Occipital lobe (tissue), 2 donors: ENCODE data around the gene TAB3. TPM values are rescaled to one million over a fixed set of nuclear protein-coding genes. Genes with fewer than 3 reads are reported as not detected.
"Not testable (repeated sequence)": the region's sequence is repeated elsewhere in the genome, so short reads cannot be mapped to it uniquely, and the experiment has no call there.

ENCODE experiments used
- DNase-seq: peaks from one replicate; lab custom pipeline; 2025; lab: John Stamatoyannopoulos, UW
- total RNA-seq: library from RNA; depleted of rRNA; stranded (reverse); fragments of >200 nt; gene quantifications from one replicate; pipeline ENCODE4 v1.2.3, GENCODE V29; 2014

TAB3 gene
- total RNA-seq, 1 donor from 2014 or later = 24.6 TPM

GRCh38 chrX:30819080-30819479 is 70.0 kb downstream of the TAB3 start:
- DNase-seq = no peak

GRCh38 chrX:30816079-30816478 is 73.0 kb downstream of the TAB3 start:
- no peak for DNase-seq

GRCh38 chrX:30814978-30815377 is 74.1 kb downstream of the TAB3 start:
- DNase-seq = no peak

DNA sequence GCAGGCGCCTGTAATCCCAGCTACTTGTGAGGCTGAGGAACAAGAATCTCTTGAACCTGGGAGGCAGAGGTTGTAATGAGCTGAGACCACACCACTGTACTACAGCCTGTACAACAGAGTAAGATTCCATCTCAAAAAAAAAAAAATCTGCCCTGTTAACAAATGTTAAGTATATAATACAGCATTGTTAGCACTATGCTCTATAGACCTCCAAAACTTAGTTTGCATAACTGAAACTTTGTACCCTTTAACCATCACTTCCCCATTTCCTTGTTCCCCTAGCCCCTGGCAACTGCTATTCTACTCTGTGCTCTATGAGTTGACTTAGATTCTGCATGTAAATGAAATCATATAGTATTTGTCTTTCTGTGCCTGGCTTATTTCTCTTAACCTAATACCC is 76.7 kb downstream of the TAB3 start:
- no peak for DNase-seq

DNA sequence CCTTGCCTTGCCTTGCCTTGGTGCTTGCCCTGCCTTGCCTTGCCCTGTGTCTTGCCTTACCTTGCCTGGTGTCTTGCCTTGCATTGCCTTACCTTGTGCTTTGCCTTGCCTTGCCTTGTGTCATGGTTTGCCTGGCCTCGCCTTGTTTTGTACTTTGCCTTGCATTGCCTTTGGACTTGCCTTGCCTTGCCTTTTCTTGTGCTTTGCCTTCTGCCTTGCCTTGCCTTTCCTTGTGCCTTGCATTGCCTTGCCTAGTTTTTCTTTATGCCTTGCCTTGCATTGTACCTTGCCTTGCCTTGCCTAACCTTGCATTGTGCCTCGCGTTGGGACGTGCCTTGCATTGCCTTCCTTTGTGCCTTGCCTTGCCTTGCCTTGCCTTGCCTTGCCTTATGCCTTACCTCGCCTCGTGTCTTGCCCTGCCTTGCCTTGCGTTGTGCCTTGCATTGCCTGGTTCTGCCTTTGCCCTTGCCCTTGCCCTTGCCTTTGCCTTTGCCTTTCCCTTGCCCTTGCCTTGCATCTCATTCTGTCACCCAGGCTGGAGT is 82.8 kb downstream of the TAB3 start:
- DNase-seq = no peak

DNA sequence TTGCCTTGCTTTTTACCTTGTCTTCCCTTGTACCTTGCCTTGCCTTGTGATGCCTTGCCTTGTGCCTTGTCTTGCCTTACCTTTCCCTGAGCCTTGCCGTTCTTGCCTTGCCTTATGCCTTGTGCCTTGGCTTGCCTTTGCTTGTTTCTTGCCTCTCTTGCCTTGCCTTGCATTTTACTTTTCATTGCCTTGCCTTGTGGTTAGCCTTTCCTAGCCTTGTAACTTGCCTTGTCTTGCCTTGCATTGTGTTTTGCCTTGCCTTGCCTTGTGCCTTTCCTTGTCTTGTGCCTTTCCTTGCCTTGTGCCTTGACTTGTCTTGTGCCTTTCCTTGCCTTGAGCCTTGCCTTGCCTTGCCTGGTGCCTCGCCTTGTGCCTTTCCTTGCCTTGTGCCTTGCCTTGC is 84.6 kb downstream of the TAB3 start:
- DNase-seq = no peak

DNA sequence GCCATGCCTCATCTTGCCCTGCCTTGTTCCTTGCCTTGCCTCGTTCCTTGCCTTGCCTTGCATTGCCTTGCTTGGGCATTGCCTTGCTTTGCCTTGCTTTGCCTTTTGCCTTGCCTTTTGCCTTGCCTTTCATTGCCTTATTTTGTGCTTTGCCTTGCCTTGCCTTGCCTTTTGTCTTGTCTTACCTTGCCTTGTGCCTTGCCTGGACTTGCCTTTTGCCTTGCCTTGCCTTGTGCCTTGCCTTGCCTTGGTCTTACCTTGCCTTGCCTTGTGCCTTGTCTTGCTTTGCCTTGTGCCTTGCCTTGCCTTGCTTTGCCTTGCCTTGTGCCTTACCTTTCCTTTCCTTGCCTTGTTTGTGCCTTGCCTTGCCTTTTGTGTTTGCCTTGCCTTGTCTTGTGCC is 88.2 kb downstream of the TAB3 start:
- no peak for DNase-seq

GRCh38 chrX:30799327-30799726 is 89.7 kb downstream of the TAB3 start:
- no peak for DNase-seq

DNA sequence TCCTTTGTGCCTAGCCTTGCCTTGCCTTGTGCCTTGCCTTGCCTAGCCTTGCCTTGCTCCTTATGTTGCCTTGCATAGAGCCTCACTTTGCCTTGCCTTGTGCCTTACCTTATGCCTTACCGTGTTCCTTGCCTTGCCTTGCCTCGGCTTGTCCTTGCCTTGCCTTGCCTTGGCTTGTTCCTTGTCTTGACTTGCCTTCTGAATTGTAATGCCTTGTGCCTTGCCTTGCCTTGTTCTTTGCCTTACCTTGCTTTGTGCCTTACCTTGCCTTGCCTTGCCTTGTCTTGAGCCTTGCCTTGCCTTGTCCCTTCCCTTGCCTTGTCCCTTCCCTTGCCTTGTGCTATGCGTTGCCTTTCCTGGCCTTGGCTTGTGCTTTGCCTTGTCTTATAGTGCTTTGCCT is 90.2 kb downstream of the TAB3 start:
- DNase-seq = no peak

DNA sequence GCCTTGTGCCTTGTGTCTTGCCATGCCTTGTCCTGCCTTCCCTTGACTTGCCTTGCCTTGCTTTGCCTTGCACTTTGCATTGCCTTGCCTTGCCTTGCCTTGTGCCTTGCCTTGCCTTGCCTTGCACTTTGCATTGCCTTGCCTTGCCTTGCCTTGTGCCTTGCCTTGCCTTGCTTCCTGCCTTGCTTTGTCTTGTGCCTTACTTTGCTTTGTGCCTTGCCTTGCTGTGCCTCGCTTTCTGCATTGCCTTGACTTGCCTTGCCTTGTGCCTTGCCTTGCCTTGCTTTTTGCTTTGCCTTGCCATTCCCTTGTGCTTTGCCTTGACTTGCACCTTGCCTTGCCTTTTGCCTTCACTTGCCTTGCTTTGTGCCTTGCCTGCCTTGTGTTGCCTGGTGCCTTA is 91.8 kb downstream of the TAB3 start:
- not testable (repeated sequence) for DNase-seq

DNA sequence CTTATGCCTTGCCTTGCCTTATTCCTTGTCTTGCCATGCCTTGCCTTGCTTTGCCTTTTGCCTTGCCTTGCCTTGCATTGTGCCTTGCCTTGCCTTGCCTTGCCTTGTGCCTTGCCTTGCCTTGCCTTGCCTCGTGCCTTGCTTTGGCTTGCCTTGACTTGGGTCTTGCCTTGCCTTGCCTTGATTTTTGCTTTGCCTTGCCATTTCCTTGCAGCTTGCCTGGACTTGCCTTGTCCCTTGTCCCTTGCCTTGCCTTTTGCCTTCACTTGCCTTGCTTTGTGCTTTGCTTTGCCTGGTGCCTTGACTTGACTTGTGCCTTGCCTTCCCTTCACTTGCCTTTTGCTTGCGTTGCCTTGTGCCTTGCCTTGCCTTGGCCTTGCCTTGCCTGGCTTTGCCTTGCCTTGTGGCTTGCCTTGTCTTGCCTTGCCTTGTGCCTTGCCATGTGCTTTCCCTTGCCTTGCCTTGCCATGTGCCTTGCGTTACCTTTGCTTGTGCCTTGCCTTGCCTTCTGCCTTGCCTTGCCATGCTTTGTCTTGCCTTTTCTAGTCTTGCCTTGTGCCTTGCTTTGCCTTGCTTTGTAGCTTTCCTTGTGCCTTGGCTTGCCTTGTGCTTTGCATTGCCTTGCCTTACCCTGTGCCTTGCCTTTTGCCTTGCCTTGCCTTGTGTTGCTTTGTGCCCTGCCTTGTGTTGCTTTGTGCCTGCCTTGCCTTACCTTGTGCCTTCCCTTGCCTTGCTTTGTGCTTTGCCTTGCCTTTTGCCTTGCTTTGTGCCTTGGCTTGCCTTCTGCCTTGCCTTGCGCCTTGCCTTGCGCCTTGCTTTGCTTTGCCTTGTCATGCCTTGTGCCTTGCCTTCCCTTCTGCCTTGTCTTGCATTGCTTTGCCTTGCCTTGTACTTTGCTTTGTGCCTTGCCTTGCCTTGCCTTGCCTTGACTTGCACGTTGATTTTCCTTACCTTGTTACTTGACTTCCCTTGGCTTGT is 92.8 kb downstream of the TAB3 start:
- DNase-seq = no peak

- DNase-seq = no peak
These were observed 94.6 kb downstream of the TAB3 start for GRCh38 chrX:30794497-30794896.

DNA sequence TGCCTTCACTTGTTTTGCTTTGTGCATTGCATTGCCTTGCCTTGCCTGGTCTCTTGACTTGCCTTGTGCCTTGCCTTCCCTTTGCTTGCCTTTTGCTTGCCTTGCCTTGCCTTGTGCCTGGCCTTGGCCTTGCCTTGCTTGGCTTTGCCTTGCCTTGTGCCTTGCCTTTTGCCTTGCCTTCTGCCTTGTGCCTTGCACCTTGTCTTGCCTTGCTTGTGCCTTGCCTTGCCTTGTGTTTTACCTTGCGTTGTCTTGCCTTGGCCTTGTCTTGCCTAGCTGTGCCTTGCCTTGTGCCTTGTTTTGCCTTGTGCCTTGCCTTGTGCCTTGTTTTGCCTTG is 95.3 kb downstream of the TAB3 start:
- DNase-seq = no peak

DNA sequence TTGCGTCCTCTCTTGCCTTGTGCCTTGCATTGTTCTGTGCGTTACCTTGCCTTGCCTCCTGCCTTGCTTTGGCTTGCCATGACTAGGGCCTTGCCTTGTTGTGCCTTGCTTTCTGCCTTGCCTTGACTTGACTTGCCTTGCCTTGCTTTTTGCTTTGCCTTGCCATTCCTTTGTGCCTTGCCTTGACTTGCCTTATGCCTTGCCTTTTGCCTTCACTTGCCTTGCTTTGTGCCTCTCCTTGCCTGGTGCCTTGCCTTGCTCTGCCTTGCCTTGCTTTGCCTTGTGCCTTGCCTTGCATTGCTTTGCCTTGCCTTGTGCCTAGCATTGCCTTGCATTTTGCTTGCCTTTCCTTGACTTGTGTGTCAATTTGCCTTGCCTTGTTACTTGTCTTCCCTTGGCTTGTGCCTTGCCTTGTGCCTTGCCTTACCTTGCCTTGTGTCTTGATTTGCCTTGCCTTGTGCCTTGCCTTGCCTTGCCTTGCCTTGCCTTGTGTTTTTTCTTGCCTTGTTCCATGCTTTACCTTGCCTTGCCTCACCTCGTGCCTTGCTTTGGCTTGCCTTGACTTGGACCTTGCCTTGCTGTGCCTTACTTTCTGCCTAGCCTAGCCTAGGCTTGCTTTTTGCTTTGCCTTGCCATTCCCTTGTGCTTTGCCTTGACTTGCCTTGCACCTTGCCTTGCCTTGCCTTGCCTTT is 95.8 kb downstream of the TAB3 start:
- DNase-seq = no peak

DNA sequence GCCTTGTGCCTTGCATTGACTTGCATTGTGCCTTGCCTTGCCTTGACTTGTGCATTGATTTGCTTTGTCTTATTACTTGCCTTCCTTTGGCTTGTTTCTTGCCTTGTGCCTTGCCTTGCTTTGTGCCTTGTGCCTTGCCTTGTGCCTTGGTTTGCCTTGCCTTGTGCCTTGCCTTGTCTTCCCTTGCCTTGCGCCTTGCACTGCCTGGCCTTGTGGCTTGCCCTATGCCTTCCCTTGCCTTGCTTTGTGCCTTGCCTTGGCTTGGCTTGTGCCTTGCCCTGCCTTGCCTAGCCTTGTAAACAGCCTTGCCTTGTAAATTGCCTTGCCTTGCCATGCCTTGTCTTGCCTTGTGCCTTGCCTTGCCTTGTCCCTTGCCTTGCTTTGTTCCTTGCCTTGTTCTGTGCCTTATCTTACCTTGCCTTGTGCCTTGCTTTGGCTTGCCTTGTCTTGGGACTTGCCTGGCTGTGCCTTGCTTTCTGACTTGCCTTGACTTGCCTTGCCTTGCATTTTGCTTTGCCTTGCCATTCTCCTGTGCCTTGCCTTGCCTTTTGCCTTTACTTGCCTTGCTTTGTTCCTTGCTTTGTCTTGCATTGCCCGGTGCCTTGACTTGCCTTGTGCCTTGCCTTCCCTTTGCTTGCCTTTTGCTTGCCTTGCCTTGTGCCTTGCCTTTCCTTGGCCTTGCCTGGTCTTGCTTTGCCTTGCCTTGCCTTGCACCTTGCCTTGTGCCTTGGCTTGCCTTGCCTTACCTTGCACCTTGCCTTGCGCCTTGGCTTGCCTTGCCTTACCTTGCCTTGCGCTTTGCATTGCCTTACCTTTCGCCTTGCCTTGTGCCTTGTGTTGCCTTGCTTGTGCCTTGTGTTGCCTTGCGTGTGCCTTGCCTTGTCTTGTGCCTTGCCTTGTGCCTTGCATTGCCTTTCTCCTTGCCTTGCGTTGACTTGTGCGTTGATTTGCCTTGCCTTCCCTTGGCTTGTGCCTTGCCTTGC is 97.5 kb downstream of the TAB3 start:
- no peak for DNase-seq

DNA sequence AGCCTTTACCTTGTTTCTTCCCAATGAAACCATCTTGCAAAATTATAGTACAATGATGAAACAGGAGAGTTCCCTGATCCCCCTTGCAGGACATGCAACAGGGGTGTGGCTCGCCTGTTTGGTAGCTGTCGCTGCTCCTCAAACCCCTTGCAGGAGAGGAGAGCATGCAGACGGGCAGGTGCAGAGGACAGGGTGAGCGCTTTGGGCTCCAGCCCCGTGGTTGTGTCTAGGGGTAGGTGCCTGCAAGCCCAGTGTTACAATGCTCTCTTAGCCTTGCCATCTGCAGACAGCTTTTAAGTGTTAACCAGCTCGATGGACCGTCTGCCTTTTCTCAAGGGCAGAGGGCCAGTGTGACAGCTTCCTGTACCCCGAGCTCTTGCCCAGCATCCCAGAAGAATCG is 102.0 kb downstream of the TAB3 start:
- DNase-seq = no peak

DNA sequence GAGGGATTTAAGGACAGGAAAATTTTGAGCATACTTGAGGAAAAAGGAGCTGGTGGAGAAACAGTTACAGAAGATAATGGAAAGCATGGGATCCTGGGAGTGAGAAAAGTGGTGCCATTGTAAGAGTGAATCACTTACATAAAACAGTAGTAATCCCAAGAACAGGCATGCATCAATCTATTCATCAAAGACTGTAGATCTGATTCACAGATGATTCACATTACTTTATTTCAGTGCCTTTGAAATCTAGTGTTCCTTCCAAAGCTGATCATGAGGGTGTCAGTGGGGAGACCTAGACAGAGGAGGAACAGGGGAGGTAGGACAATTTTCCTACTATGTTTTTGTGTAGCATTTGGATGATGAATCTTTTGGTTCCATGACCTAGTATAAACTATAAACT is 102.7 kb downstream of the TAB3 start:
- DNase-seq = no peak

- no peak for DNase-seq
These were observed 107.2 kb downstream of the TAB3 start for GRCh38 chrX:30781711-30782444.

GRCh38 chrX:30779453-30780030 is 109.5 kb downstream of the TAB3 start:
- no peak for DNase-seq

DNA sequence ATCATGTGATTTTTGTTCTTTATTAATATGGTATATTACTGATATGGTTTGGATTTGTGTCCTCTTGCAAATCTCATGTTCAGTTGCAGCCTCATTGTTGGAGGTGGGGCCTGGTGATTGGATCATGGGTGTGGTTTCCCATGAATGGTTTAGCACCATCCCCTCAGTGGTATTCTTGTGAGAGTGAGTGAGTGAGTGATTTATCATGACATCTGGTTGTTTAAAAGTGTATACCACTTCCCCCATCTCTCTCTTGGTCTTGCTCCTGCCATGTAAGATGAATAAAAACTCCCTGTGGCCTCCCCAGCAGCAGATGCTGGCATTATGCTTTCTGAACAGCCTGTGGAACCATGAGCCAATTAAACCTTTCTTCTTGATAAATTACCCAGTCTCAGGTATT is 111.5 kb downstream of the TAB3 start:
- DNase-seq = no peak
